HG03175 (cell line): ENCODE measurements around the gene COBL.

Source experiments
- ATAC-seq: cut with Tn5 transposase; IDR thresholded peaks from one replicate; pipeline ENCODE4 v1.9.1; 2021; ENCODE audit warnings: mild to moderate bottlenecking, moderate library complexity; ENCODE audit not compliant: unreplicated experiment

COBL gene

GRCh38 chr7:51306761-51307160 lies 9.8 kb downstream of the COBL start:
- ATAC-seq, result no peak

- ATAC-seq, result no peak
Observed at GRCh38 chr7:51304729-51305128, 11.9 kb downstream of the COBL start.

DNA sequence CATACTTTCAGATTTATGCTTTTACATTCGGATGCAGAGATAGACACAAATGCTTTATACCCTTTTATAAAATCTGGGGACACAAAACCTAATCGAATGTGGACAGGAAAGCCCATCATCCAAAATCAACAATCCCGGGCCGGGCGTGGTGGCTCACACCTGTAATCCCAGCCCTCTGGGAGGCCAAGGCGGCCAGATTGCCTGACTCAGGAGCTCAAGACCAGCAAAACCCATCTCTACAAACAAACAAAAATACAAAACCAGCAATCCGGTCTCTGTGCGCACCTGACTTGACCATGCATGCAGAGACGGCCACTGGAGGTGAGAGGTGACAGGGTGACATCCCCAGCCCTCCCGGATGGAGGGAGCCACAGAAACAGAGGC lies 13.5 kb downstream of the COBL start:
- ATAC-seq, result no peak

- no peak for ATAC-seq
Observed at GRCh38 chr7:51301806-51302205, 14.8 kb downstream of the COBL start.

GRCh38 chr7:51300762-51301674 lies 15.6 kb downstream of the COBL start:
- ATAC-seq, result no peak

DNA sequence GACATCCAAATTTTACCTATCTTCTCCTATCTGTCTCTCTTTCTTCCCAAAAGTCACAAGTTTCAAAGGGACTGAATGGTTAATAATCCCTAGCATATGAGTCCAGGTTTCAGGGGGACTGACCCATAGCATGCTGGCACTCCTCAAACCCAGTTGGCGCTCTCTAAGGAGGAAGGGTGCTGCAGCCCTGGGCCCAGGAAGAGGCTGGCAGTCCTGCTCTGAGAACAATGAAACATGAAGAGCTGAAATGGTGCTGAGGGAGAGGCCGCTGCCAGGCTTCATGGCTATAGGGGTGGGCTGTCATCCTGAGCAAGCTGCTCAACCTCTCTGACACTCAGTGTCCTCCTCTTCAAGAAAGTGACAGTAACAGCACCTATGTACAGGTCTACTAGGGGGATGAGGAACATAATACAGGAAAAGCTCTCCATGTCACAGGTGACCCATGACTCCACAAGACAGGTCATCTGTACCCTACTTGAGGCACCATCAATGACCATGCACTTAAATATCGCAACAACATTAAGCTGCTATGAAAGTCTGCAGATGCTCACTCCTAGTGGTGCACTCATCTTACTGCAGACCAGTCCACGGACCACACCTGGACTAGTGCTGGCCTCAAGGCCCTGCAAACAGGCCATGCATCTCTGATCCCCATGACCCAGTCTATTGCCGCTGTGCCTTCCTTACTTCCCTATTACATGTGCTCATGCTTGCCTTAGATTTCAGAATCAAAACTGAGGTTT lies 17.0 kb downstream of the COBL start:
- ATAC-seq, result no peak

GRCh38 chr7:51298912-51299311 lies 17.7 kb downstream of the COBL start:
- no peak for ATAC-seq

GRCh38 chr7:51297986-51298385 lies 18.6 kb downstream of the COBL start:
- no peak for ATAC-seq

GRCh38 chr7:51295440-51296245 lies 21.0 kb downstream of the COBL start:
- ATAC-seq, result no peak

DNA sequence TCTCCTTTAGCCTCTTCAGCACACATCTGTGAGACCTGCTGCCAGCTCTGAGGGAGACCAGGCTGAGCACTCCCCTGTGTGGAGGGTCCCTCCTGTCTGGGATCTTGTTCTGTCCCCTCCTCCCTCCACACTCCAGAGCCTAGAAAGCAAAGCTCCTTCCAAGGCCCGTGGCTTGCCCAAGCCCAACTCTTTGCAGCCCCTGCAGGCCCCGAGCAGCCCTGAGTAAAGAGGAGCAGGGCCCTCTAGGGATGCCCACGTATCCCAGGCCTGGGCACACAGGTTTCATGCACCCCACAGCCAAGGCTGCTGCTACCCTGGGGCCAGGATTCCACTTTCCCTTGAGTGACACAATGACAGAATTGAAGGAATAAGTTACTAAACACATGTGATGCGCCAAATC lies 24.0 kb downstream of the COBL start:
- ATAC-seq, result no peak

DNA sequence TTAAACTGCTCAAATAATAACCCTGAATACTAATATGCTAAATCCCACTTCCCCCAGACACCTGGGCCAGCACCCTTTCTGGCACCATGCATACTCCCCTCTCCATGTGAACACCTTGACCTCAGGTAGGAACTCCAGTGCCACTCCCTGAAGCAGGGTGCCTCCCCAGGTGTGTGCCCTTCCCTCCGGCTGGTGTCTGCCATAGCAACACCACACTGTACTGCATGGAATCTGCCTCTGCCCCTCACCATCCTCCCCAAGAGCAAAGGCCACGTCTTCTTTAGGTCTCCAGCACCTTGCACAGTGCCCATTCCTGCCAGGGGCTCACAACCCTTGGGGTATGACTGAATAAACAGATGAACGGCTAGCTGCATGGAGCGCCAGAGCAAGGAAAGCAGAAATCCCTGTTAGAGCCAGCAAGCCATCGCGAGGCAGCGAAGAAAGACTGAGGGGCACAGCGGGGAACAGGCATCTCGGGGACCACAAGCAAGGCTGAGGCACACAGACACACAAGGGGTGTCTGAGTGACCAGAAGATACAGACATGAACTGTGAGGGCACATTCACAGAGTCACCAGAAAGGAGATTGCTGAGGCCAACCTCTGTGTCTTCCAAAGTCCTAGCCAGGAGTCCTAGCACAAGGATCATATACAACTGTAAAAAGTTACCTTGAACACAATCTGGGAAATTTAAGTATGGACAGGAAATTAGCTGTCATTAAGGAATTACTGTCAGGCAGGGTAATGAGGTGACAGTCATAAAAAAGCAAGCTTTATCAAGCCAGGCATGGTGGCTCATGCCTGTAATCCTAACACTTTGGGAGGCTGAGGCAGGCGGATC lies 25.7 kb downstream of the COBL start:
- no peak for ATAC-seq

GRCh38 chr7:51290304-51290637 lies 26.3 kb downstream of the COBL start:
- ATAC-seq, result no peak

DNA sequence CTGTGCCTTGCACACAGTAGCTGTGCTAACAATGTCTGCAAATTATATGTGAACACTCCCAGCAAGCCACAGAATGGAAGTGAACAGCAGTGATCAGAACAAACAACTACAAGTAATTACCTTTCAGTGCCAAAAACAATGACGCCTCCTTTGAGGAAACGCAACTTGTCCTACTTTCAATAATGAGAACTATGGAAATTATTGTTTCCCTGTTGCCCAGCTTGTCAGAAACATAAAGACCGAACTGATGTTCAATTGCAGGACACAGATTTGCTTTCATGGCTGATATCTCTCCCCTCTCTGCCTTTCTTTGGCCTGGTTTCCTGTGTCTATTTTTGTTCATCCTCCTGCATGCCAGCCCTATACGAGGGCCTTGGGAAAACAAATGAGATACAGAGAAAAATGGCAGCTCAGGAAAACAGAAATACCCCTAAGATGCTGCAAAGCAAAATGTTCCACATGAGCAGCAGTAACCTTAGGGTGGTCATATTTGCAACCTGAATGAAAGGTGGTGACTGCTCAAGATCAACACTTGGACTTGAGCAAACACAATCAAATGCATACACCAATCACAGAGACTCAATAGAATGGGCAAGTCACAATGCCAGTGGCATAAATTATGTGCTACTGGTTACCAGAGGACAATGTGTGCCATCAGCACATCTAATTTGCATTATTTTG lies 26.8 kb downstream of the COBL start:
- ATAC-seq, result no peak

GRCh38 chr7:51288896-51289622 lies 27.6 kb downstream of the COBL start:
- no peak for ATAC-seq

DNA sequence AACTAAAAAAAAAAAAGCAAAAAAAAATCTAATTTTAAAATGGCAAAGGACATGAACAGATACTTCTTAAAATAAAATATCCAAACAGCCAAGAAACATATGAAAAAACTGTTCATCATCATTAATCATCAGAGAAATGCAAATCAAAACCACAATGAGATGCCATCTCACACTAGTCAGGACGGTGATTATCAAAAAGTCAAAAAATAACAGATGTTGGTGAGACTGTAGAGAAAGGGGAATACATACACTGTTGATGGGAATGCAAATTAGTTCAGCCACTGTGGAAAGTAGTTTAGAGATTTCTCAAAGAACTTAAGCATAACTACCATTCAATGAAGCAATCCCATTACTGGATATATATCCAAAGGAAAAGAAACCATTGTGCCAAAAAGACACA lies 30.2 kb downstream of the COBL start:
- no peak for ATAC-seq

DNA sequence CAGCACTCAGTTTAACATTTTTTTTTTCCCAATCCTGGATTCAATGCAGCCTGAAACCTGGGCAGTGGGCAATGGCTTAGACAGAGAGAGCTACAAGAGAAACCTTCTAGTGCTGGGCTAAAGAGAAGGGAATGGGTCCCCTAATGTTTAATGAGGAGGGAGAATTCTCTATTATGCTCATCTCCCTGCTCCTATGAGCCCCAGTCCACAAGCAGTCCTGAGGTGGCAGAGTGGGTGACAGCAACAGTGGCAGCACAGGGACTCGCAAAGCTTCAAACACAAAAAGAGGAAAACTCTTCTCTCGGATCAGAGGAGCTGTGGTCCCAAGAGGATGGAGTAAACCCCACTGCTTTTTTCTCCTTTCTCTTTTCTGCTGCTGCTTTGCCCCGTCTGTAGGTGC lies 36.5 kb downstream of the COBL start:
- no peak for ATAC-seq

- no peak for ATAC-seq
Observed at GRCh38 chr7:51279391-51280023, 37.1 kb downstream of the COBL start.

- no peak for ATAC-seq
Observed at GRCh38 chr7:51278797-51279196, 37.8 kb downstream of the COBL start.

- ATAC-seq, result no peak
Observed at GRCh38 chr7:51276967-51277366, 39.6 kb downstream of the COBL start.
